CD4-positive, alpha-beta T cell treated with Interferon gamma for 1 hour (primary cell): ENCODE measurements around the gene SRPRB.

Source experiments
- DNase-seq: peaks from one replicate; pipeline ENCODE4 v3.0.0-alpha.2; 2020

SRPRB gene

DNA sequence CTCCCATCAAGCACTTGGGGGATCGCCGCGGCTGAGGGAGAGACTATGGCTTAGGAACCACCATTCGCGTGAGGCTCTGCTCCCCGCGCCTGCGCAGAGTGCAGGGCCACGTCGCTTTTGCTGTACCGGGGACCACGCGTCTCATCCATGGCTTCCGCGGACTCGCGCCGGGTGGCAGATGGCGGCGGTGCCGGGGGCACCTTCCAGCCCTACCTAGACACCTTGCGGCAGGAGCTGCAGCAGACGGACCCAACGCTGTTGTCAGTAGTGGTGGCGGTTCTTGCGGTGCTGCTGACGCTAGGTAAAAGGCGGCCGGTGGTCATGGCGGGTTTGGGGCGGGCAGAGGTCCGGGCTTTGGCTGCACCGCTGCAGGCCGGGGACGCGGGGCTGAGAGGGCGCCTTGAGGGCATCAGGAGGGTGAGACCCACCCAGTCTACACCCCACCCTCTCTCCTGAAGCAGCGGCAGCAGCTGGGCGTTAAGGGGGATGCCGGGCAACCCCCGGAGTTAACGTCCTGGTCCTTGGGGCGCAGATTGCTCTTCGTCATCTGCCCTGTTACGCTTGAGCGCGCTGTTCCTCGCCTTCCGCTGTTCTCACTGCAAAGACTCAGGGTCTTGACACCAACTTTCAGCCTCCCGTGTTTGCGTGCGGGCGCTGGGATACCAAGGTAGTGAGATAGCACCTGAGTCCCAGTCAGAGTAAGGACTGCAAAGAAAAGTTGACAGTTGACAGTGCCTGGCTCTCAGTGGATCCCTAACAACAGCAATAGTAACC is at the start of gene SRPRB:
Gene SRPRB (plus strand): TSS at position 114 of the 774 bp plus-strand sequence. CDS start 34 bp downstream, at position 148.
- DNase-seq = peak; percentile 97

GRCh38 chr3:133756716-133757694 is 48.6 kb upstream of the SRPRB start:
- DNase-seq = no peak

- DNase-seq = no peak
Measured at GRCh38 chr3:133757701-133758567, 47.7 kb upstream of the SRPRB start.

- no peak for DNase-seq
Measured at GRCh38 chr3:133758568-133758928, 47.1 kb upstream of the SRPRB start.

GRCh38 chr3:133758964-133759739 is 46.5 kb upstream of the SRPRB start:
- no peak for DNase-seq

DNA sequence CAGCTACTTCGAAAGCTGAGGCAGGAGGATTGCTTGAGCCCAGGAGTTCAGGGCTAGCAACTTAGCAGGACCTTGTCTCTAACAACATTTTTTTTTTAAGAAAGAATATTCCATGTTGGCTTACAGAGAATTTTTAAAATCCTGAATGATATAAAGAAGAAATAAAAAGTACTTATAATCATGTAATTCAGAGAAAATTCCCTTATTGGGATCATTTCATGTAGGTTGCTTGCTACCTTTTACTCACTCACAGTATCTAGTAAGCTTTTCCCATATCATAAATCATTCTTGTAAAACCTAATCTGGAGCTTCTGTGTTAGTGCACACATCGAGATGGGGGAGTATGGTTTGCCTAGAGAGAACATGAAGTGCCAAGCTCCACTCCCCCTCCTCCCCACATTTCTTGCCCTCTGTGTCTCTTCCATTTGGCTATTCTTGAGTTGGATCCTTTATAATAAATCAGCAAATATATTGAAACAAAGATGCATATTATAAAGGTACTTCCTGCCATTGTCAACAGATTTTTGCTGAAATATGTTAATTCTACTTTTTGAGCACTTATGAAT is 45.8 kb upstream of the SRPRB start:
- no peak for DNase-seq

DNA sequence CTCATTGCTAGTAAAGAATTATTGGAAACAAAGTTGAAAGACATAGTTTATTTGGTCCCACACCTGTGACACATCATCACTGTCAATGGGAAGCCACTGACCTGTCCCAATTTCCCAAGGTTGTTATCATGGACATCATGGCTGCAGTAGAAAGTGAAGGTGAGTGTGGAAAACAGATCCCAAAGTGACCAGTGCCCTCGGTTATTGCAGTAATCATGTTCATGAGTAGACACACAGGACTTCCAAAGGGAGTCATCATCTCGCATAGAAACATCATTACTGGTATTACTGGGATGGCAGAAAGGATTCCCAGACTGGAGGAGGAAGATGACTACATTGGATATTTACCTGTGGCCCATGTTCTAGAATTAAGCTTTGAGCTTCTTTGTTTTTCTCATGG is 44.7 kb upstream of the SRPRB start:
- no peak for DNase-seq

DNA sequence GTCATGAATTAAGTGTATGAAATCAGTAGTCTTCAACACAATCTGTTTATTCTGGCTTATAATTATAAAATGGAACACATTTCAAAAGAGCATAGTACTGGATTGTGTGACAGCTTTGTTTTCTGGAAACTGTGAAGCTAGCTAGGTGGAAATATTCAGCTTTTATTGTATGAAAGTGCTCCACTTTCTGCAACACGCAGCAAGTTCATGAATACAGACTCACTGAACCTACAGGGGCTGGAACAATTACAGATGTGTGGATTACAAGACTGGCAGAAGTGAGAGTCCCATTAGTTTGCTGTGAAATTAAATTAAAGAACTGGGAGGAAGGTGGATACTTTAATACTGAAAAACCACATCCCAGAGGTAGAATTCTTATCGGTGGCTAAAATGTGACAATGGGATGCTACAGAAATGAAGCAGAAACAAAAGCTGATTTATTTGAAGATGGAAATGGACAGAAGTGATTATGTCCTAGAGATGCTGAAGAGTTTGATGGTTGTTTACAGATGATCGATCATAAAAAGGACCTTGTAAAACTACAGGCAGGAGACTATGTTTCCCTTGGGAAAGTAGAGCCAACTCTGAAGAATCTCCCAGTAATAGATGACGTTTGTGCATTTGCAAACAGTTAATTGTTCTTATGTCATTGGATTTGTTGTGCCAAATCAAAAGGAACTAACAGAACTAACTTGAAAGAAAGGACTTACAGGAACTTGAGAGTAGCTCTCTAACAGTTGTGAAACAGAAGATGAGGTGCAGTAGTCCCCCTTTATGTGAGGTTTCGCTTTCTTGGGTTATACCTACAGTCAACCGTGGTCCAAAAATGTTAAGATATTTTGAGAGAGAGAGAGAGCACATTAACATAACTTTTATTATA is 43.8 kb upstream of the SRPRB start:
- DNase-seq = no peak

- DNase-seq = no peak
Measured at GRCh38 chr3:133762539-133762938, 43.1 kb upstream of the SRPRB start.

- DNase-seq = no peak
Measured at GRCh38 chr3:133763797-133764683, 41.6 kb upstream of the SRPRB start.

- DNase-seq = no peak
Measured at GRCh38 chr3:133765256-133765655, 40.4 kb upstream of the SRPRB start.

DNA sequence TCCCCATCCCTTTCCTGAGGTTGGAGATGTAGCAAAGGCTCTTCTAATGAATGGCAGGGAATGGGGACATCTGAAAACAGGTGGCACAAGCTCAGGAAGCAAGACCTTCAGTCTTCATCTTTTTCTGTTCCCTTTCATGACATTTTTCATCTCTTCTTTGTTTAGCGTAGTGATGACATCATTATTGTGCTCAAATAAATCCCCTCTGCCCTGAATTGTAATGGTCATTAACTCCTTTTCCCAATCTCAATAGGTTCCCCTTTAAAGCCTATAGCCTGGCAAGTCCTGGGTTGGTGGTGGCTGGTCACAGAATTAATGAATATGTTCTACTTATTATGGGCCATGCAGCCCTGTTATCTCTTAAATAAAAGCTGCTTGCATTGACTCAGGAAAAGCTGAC is 38.0 kb upstream of the SRPRB start:
- DNase-seq = no peak

DNA sequence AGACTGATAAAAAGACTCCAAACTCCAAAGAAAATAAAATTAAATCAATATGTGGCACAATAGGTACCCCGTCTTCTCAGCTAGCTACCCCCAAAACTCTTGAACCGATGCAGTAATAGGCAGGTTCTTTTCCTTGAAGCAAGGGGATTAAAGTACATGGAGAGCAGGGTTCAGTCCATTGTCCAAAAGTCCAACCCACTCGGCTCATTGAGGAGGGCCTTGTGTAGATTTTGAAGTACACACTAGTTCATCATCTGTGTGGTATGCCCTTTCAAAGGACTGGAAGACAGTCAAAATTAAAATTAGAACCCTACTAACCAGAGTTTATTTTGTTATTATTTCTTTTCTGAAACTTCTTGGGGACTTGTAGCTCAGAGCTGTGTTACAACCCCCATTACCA is 36.1 kb upstream of the SRPRB start:
- DNase-seq = no peak

DNA sequence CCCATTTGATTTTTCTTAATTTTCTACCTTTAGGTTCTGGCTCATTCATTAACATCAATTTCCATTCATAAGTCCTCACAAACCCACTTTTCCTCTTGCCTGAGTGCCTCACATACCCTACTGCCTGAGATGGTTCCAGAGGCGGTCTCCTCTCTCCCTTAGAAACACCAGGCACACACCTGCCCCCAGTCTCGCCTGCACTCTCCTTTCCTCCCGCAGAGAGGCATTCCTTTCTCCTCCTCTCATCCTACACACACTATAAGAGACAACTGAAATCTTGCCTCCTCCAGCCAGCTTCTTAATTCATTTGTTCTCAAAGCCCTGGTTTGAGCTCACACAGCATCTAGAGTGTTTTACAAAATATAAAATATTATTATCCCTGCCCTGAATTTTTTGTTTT is 31.9 kb upstream of the SRPRB start:
- DNase-seq = no peak

GRCh38 chr3:133775309-133775708 is 30.3 kb upstream of the SRPRB start:
- DNase-seq = no peak

DNA sequence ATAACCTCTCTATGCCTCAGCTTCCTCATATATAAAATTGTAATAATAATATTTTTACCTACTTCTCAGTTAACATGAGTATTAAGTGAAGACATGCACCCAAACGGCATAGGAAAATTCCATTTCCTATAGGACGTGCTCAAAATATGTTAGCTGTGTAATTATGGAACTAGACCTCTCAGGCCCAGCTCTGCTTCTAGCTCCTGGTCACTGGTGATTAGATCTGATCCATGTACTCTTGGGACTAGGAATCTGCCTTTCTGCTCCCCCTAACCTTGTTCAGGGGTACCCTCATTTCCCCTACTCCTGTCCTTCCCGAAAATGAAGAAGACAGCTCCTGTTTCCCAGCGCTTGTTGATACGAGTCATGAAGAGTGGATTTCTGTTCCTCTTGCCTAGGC is 29.8 kb upstream of the SRPRB start:
- no peak for DNase-seq

- no peak for DNase-seq
Measured at GRCh38 chr3:133776794-133777438, 28.7 kb upstream of the SRPRB start.

GRCh38 chr3:133777807-133778568 is 27.6 kb upstream of the SRPRB start:
- no peak for DNase-seq
